Prostate gland (tissue), 2 donors: ENCODE results near the gene KIAA0753.

Experiments used
- POLR2A ChIP-seq: fragments of 450-650 bp; IDR thresholded peaks from one replicate; pipeline ENCODE4 v1.6.1; 2016; ENCODE audit warnings: antibody characterized with exemption, mild to moderate bottlenecking
- TF ChIP-seq, protein P1 (sequence below), 4 experiments: fragments of 200-600 bp in 2 of 4; fragments of 450-650 bp in 2 of 4; sonication (generic) in 2 of 4; IDR thresholded peaks; 1 replicate in 3 of 4; 2 replicates in 1 of 4; pipeline ENCODE4 v1.5.1; 2016 to 2019; ENCODE audit warnings: antibody characterized with exemption in 4 of 4, mild to moderate bottlenecking in 2 of 4, moderate library complexity in 2 of 4

DNA sequence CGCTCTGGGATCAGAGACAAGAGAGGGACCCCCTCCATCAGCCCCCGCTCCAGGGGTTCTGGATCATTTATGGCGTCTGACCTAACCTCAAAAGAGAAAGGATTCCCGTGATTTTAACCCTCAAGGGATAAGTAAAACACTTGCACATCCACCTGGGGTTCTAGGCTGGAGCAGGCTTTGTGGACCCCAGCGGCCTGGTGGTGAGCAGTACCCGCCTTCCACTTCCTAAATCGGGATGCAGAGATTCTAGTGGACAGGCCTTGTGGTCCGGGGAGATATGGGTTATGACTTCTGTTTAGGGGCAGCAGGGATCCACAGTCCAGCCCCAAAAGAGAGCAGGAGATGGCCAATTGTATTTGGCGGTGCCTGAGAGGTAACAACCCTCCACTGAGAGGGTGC lies 83.5 kb downstream of the KIAA0753 start:
- TF ChIP-seq, protein P1, sequence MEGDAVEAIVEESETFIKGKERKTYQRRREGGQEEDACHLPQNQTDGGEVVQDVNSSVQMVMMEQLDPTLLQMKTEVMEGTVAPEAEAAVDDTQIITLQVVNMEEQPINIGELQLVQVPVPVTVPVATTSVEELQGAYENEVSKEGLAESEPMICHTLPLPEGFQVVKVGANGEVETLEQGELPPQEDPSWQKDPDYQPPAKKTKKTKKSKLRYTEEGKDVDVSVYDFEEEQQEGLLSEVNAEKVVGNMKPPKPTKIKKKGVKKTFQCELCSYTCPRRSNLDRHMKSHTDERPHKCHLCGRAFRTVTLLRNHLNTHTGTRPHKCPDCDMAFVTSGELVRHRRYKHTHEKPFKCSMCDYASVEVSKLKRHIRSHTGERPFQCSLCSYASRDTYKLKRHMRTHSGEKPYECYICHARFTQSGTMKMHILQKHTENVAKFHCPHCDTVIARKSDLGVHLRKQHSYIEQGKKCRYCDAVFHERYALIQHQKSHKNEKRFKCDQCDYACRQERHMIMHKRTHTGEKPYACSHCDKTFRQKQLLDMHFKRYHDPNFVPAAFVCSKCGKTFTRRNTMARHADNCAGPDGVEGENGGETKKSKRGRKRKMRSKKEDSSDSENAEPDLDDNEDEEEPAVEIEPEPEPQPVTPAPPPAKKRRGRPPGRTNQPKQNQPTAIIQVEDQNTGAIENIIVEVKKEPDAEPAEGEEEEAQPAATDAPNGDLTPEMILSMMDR (IDR thresholded peaks at IDR 0.05): no peak
- TF ChIP-seq POLR2A: no peak
